Endothelial cell of umbilical vein (primary cell): ENCODE measurements around the gene GSN. TPM values are rescaled to one million over a fixed set of nuclear protein-coding genes. Genes with fewer than 3 reads are reported as not detected.

Source experiments
- BruUV-seq: library from RNA; stranded (reverse); fragments of 400-500 nt; replicated peaks from 2 replicates; lab custom pipeline; 2021; lab: Mats Ljungman, UMichigan
- CTCF ChIA-PET: fragments of 300-600, 350-600 bp; sonication (Branson Sonifier 250); formaldehyde crosslinking; loops from one replicate; lab custom pipeline; 2021; ENCODE audit warnings: antibody characterized with exemption, inconsistent platforms; lab: Charles Lee
- POLR2A ChIA-PET: fragments of 300-600, 350-600 bp; sonication (Branson Sonifier 250); formaldehyde crosslinking; loops from one replicate; lab custom pipeline; 2021; ENCODE audit warnings: antibody characterized with exemption, inconsistent platforms; lab: Charles Lee
- DNase-seq: peaks from one replicate; pipeline ENCODE4 v3.0.0-alpha.2; 2011; ENCODE audit warnings: low read depth, low spot score
- FAIRE-seq: peaks from 2 replicates; lab custom pipeline; 2011; peaks lifted over from hg19 to GRCh38; lab: Jason Lieb, UNC
- H2AFZ ChIP-seq: 2 replicates; pipeline ENCODE4 v1.6.0; 2012; ENCODE audit warnings: low read depth, low read length, control low read depth, inconsistent platforms
- H3K27ac ChIP-seq: 2 replicates; pipeline ENCODE4 v1.5.1; 2011; ENCODE audit warnings: low read depth, mild to moderate bottlenecking, control low read depth, low read length, moderate library complexity; ENCODE audit not compliant: insufficient read depth
- H3K27me3 ChIP-seq, 2 experiments: 2 replicates each; pipeline versions ENCODE4 v1.6.0 to v1.6.1; 2011; ENCODE audit warnings: low read length in 2 of 2, mixed read lengths in 1 of 2; ENCODE audit not compliant: control insufficient read depth in 2 of 2, insufficient read depth in 2 of 2
- H3K36me3 ChIP-seq, 2 experiments: 2 replicates in 1 of 2; 3 replicates in 1 of 2; pipeline ENCODE4 v1.5.1; 2011; ENCODE audit warnings: low read length in 2 of 2, mild to moderate bottlenecking in 1 of 2, moderate library complexity in 1 of 2; ENCODE audit not compliant: control insufficient read depth in 2 of 2, insufficient read depth in 2 of 2; ENCODE audit errors: extremely low read depth in 1 of 2
- H3K4me1 ChIP-seq: 3 replicates; pipeline ENCODE4 v1.5.1; 2011; ENCODE audit warnings: mild to moderate bottlenecking, low read length; ENCODE audit not compliant: control insufficient read depth, insufficient read depth; ENCODE audit errors: extremely low read depth
- H3K4me2 ChIP-seq: 2 replicates; pipeline ENCODE4 v1.6.1; 2011; ENCODE audit warnings: low read length, control low read depth, mixed read lengths; ENCODE audit not compliant: insufficient read depth
- H3K4me3 ChIP-seq, 3 experiments: fragments of 200-600 bp in 1 of 3; sonication (generic), shearing (Covaris generic) in 1 of 3; replicated peaks in 1 of 3; 2 replicates each; pipeline ENCODE4 v1.5.1; 2011 to 2016; ENCODE audit warnings: control low read depth in 3 of 3, low read length in 3 of 3, mild to moderate bottlenecking in 2 of 3, inconsistent platforms in 1 of 3, low read depth in 1 of 3, moderate library complexity in 1 of 3; ENCODE audit not compliant: insufficient read depth in 1 of 3
- H3K79me2 ChIP-seq: 2 replicates; pipeline ENCODE4 v1.6.0; 2012; ENCODE audit warnings: low read length, inconsistent platforms; ENCODE audit not compliant: control insufficient read depth, insufficient read depth
- H3K9ac ChIP-seq: replicated peaks from 2 replicates; pipeline ENCODE3; 2011; ENCODE audit warnings: low read length, control low read depth; ENCODE audit not compliant: insufficient read depth; ENCODE audit errors: extremely low read depth
- H3K9me1 ChIP-seq: replicated peaks from 3 replicates; pipeline ENCODE4 v1.6.0; 2011; ENCODE audit warnings: mild to moderate bottlenecking, low read length; ENCODE audit not compliant: control insufficient read depth, insufficient read depth; ENCODE audit errors: extremely low read depth
- H3K9me3 ChIP-seq: replicated peaks from 2 replicates; pipeline ENCODE4 v1.5.1; 2012; ENCODE audit warnings: low read length, inconsistent platforms; ENCODE audit not compliant: control insufficient read depth, insufficient read depth
- H4K20me1 ChIP-seq: replicated peaks from 2 replicates; pipeline ENCODE3; 2011; ENCODE audit warnings: mild to moderate bottlenecking, low read length; ENCODE audit not compliant: control insufficient read depth, insufficient read depth; ENCODE audit errors: extremely low read depth
- EZH2 ChIP-seq: IDR thresholded peaks from 2 replicates; pipeline ENCODE4 v1.6.1; 2012; ENCODE audit warnings: borderline replicate concordance, low read depth, mild to moderate bottlenecking, moderate library complexity, low read length, inconsistent platforms; ENCODE audit not compliant: severe bottlenecking
- FOS ChIP-seq: IDR thresholded peaks from 2 replicates; pipeline ENCODE4 v1.6.1; 2011; ENCODE audit warnings: mild to moderate bottlenecking, low read length, moderate library complexity, borderline replicate concordance; ENCODE audit not compliant: insufficient read depth
- GATA2 ChIP-seq: IDR thresholded peaks from 2 replicates; pipeline ENCODE4 v1.7.0; 2011; ENCODE audit warnings: low read depth, mild to moderate bottlenecking, moderate library complexity, mixed read lengths, low read length; ENCODE audit not compliant: insufficient read length, insufficient read depth
- JUN ChIP-seq: IDR thresholded peaks from 2 replicates; pipeline ENCODE4 v1.6.1; 2011; ENCODE audit warnings: borderline replicate concordance, low read depth; ENCODE audit not compliant: insufficient read length, insufficient read depth
- MYC ChIP-seq: IDR thresholded peaks from one replicate; pipeline ENCODE4 v1.6.1; 2011; ENCODE audit warnings: mild to moderate bottlenecking, low read depth, low read length
- POLR2A ChIP-seq: IDR thresholded peaks from 2 replicates; pipeline ENCODE4 v1.6.1; 2012; ENCODE audit warnings: low read depth, mild to moderate bottlenecking, control low read depth, low read length
- POLR2AphosphoS5 ChIP-seq: IDR thresholded peaks from 2 replicates; pipeline ENCODE4 v1.6.1; 2012; ENCODE audit warnings: low read depth, mild to moderate bottlenecking, control low read depth, low read length, moderate library complexity; ENCODE audit not compliant: insufficient read depth
- dilution Hi-C: fragments of 300-500 bp; cut with MboI; formaldehyde crosslinking; loops from one replicate; pipeline ENCODE4 v1.15.0; 2019; ENCODE audit warnings: low sequenced_read_pairs; ENCODE audit not compliant: extremely low pct_ligation_motif_present
- intact Hi-C: fragments of 100-400 bp; cut with micrococcal nuclease; formaldehyde crosslinking; loops from one replicate; pipeline ENCODE4 v1.10.0; 2022
- polyA plus RNA-seq, 4 experiments: library from polyadenylated mRNA; depleted of rRNA in 3 of 4; stranded (reverse) in 3 of 4; unstranded in 1 of 4; fragments of >200 nt; gene quantifications; 2 replicates each; pipeline versions ENCODE4 v1.2.1 to v1.2.3, GENCODE V29; 2011 to 2012; ENCODE audit warnings: missing spikeins in 1 of 4
- total RNA-seq: library from RNA; stranded (reverse); gene quantifications from 2 replicates; pipeline ENCODE4 v1.2.3, GENCODE V29; 2021
- TF ChIP-seq, protein P1 (sequence below): IDR thresholded peaks from 2 replicates; pipeline ENCODE4 v1.6.1; 2011; ENCODE audit not compliant: insufficient read depth, insufficient read length
- TF ChIP-seq, protein P2 (sequence below), 2 donors: IDR thresholded peaks; 1 replicate in 1 of 2; 2 replicates in 1 of 2; pipeline ENCODE4 v1.5.1; 2011; ENCODE audit warnings: low read length in 2 of 2, mild to moderate bottlenecking in 2 of 2, moderate library complexity in 2 of 2, control low read depth in 1 of 2, inconsistent platforms in 1 of 2, low read depth in 1 of 2; ENCODE audit not compliant: insufficient read depth in 1 of 2; ENCODE audit errors: extremely low read depth in 1 of 2

The GSN gene
- total and polyA plus RNA-seq, 2 donors (not counting 3 experiments of a cell fraction or from before 2014, with no cell fraction given), result 130 to 232 TPM

DNA sequence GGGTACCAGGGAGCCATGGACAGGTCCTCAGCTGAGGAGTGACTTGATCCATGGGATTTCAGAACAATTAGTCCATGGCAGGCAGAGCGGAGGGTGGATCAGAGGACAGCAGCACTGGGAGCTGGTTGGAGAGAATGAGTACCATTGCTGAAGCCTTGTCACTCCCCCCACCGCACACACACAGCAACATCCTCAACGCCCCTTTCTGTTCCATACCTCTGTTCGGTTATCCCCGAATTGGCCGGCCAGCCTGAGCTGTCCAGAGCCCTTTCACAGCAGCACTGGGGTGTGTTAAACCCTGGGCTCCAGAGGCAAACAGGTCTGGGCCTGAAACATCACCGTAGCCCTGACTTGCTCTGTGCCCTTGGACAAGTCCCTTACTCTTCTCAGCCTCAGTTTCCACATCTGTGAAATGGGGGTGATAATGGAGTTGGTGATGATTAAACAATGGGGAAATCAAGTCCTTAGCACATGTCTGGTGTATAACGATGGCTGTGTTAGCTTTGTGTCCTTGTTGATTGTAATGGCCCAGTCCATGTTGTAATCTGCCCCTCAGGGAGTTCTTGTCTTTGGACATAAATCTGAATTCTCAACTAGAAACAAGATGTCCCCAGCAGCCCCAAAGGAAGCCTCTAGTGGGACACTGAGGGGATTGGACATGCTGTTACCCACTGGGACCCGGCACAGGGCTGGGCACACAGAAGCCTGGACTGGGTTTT is 16.9 kb downstream of the GSN start:
- Histone ChIP-seq H3K27ac (peak overlapping the region; percentile 93), H4K20me1 (no peaks in the 10 kb centered on the region), H3K36me3 (no peaks in the 10 kb centered on the region), H3K27me3 (no peaks in the 10 kb centered on the region), H3K4me1 (peaks cover 79% of the 10 kb centered on the region), H3K9me3 (no peaks in the 10 kb centered on the region), H3K9ac (peak overlapping the region; percentile 57), H3K4me2 (peak overlapping the region; percentile 47), H2AFZ (no peak overlapping the region), H3K4me3 (no peak overlapping the region), H3K79me2 (no peaks in the 10 kb centered on the region), H3K9me1 (no peaks in the 10 kb centered on the region)
- dilution Hi-C loops (no loop called here), intact Hi-C loops (loop anchor here (10.0 kb wide), 1 partner anchor 1540 kb away; the partner anchor contains the start of gene PDCL)
- no TSS peak for BruUV-seq
- TF ChIP-seq, protein P1, sequence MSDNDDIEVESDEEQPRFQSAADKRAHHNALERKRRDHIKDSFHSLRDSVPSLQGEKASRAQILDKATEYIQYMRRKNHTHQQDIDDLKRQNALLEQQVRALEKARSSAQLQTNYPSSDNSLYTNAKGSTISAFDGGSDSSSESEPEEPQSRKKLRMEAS, result no peak
- no peak for TF ChIP-seq POLR2A
- TF ChIP-seq EZH2, result no peak
- TF ChIP-seq MYC, result no peak
- TF ChIP-seq POLR2AphosphoS5, result no peak
- TF ChIP-seq FOS, result no peak
- no peak for TF ChIP-seq JUN
- TF ChIP-seq, protein P2, sequence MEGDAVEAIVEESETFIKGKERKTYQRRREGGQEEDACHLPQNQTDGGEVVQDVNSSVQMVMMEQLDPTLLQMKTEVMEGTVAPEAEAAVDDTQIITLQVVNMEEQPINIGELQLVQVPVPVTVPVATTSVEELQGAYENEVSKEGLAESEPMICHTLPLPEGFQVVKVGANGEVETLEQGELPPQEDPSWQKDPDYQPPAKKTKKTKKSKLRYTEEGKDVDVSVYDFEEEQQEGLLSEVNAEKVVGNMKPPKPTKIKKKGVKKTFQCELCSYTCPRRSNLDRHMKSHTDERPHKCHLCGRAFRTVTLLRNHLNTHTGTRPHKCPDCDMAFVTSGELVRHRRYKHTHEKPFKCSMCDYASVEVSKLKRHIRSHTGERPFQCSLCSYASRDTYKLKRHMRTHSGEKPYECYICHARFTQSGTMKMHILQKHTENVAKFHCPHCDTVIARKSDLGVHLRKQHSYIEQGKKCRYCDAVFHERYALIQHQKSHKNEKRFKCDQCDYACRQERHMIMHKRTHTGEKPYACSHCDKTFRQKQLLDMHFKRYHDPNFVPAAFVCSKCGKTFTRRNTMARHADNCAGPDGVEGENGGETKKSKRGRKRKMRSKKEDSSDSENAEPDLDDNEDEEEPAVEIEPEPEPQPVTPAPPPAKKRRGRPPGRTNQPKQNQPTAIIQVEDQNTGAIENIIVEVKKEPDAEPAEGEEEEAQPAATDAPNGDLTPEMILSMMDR (IDR thresholded peaks at IDR 0.05; ENCODE audit: extremely low read depth in 1 of 2, insufficient read depth in 1 of 2, low read depth in 1 of 2, low read length in 2 of 2), result no peak
- TF ChIP-seq GATA2, result no peak
- CTCF ChIA-PET, result no interaction called here
- peak; percentile 61 for FAIRE-seq
- POLR2A ChIA-PET, result interaction anchor here (1.1 to 2.4 kb wide), 2 partner anchors 14 to 17 kb away, joined by 6 to 9 read pairs; partner anchors contain the start of gene GSN
- no peak for DNase-seq
